Measurements from ENCODE around the gene CNTNAP2.
"Not testable (repeated sequence)": the region's sequence is repeated elsewhere in the genome, so short reads cannot be mapped to it uniquely, and the experiment has no call there.

CNTNAP2 gene

DNA sequence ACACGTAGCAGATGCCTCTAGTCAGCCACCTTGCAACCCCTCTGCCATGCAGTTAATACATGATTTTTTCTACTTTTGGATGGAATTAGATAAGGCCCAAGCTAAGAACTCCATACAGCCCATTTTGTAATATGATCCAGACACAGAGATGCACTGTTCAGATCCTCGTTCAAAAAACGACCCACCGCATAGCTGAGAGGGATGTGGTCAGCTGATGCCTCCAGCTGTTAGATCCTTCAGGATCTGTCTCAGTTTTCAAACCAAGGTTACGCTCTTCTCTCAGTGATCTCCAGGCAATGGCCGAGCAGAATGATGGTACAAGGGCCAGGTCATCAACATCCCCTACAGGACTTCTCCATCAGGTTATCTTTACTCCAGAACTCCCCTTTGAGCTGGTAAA is 1592.3 kb downstream of the CNTNAP2 start:
- no peak for DNase-seq

- no peak for DNase-seq
Observed at GRCh38 chr7:147711447-147711846, 1594.8 kb downstream of the CNTNAP2 start.

- DNase-seq = no peak
Observed at GRCh38 chr7:147721962-147722830, 1605.6 kb downstream of the CNTNAP2 start.

DNA sequence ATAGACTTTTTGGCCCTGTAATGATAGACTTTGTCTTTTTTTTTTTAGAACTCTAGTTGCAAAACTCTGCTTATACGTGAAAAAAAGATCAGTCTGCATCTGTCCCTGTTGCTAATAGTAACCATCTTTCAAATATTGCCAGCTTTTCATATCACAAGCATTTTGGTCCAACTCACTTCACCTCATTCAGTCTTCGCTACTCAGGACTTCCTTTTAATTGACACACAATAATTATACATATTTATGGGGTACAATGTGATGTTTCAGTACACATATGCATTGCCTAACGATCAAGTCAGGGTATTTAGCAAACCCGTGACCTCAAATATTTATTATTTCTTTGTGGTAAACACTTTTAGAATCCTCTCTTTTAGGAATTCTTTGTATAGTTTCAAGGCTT is 1606.9 kb downstream of the CNTNAP2 start:
- no peak for DNase-seq

DNA sequence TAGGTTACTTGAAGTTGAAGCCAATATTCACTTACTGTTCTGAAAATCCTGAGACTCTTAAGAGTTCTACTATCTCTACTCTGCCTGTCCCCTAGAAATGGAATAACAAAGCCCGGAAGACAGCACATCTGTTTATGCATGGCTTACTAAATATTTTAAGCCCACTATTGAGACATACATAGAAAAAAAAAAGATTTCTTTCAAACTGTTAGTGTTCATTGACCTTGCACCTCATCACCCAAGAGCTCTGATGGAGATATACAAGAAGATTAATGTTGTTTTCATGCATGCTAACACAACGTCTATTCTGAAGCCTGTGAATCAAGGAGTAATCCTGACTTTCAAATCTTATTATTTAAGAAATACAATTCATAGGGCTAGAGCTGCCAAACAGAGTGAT is 1614.7 kb downstream of the CNTNAP2 start:
- no peak for DNase-seq

DNA sequence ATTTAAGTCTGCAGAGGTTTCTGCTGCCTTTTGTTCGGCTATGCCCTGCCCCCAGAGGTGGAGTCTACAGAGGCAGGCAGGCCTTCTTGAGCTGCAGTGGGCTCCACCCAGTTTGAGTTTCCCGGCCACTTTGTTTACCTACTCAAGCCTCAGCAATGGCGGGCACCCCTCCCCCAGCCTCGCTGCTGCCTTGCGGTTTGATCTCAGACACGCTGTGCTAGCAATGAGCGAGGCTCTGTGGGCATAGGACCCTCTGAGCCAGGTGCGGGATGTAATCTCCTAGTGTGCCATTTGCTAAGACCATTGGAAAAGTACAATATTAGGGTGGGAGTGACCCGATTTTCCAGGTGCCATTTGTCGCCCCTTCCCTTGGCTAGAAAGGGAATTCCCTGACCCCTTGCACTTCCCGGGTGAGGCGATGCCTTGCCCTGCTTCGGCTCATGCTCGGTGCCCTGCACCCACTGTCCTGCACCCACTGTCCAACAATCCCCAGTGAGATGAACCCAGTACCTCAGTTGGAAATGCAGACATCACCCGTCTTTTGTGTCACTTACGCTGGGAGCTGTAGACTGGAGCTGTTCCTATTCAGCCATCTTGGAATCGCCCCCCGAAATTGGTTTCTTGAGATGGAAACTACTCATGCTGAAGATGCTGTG is 1621.1 kb downstream of the CNTNAP2 start:
- DNase-seq = not testable (repeated sequence)

- DNase-seq = no peak
Observed at GRCh38 chr7:147742301-147742700, 1625.7 kb downstream of the CNTNAP2 start.

GRCh38 chr7:147756300-147756699 is 1639.7 kb downstream of the CNTNAP2 start:
- no peak for DNase-seq

- DNase-seq = no peak
Observed at GRCh38 chr7:147759327-147759943, 1642.8 kb downstream of the CNTNAP2 start.

DNA sequence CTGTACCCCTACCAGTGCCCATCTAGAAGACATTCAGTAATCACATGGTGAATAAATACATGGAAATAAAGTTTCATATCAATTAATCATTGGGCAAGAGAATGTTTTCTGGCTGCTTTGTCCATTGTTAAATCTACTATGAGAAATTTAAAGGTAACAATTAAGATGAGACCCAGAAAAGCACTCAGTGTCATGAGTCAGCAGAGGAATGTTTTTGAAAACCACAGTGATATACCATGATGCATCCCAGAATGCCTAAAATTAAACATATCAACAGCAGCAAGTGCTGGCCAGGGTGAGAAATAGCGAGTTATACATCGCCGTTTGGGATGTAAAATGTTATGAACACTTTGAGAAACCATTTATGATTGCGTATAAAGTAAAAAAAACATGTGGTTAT is 1648.7 kb downstream of the CNTNAP2 start:
- no peak for DNase-seq

DNA sequence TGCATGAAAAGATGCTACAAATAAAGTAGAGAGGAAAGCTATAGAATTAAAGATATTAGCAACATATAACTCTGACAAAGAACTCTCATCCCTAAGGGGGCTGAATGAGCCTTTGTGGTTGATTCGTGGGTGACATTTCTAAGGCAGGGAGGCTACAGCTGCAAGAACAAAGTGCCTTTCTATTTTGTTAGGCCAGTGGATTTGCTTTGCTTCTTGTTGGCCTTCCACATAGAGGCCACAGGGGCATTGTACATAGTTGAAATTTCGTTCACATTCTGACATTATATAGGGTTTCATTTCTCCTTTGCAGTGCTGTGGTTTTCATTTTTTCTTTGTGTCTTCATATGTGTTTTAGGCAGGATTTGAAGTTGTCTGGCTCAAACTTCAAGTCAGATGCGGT is 1654.7 kb downstream of the CNTNAP2 start:
- DNase-seq = no peak

GRCh38 chr7:147774461-147774860 is 1657.9 kb downstream of the CNTNAP2 start:
- no peak for DNase-seq

DNA sequence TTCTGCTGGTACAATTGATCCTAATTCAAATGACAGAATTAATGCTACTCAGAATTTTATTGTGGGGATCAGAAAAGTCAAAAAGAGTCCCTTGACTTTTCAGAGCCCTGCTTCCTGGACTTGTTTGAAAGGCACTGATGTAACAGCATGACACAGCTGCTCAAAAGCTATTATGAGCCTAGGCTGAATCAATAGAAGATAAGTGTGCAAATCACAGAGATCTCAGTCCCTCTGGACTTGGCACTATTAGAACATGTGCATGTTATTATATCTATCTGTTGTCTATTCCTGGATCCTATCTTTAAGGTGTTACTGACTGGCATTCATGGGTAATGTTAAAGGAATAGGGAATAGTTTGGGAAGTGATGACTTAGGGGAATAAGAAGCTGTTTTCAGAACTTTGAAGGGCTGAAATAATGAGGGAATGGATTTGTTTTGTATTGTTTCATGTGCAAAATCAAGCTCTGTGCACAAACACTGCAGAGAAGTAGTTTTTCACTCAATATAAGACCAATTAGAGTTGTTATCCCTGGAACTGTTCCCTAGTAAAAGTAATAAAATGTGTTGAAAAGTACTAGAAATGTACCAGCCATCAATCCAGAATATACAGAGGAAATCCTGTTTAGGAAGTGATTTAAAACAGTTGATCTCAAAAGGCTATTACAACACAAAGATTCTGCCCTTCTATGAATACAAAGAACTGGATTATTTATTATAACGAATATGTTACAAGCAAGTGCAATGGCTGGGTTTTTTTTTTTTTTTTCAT is 1659.1 kb downstream of the CNTNAP2 start:
- no peak for DNase-seq

- no peak for DNase-seq
Observed at GRCh38 chr7:147777309-147777708, 1660.7 kb downstream of the CNTNAP2 start.

- no peak for DNase-seq
Observed at GRCh38 chr7:147779949-147780348, 1663.3 kb downstream of the CNTNAP2 start.

DNA sequence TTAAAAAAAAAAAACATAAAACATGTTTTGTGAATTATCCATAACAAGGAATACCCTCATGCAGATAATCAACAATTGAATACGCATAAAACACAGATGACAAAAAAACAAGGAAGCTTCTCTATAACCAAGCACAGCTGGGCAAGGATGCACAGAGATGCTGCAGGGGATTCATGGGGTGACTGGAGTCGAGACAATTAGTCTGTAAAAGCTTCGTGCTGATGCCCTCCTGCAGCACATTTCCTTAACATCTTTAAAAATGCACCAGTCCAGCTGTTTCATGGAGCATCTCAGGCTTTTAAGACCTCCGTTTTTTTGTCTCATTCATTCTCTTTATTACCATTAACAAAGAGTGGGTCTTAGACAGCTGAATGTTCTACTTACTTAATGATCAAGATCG is 1680.0 kb downstream of the CNTNAP2 start:
- no peak for DNase-seq

DNA sequence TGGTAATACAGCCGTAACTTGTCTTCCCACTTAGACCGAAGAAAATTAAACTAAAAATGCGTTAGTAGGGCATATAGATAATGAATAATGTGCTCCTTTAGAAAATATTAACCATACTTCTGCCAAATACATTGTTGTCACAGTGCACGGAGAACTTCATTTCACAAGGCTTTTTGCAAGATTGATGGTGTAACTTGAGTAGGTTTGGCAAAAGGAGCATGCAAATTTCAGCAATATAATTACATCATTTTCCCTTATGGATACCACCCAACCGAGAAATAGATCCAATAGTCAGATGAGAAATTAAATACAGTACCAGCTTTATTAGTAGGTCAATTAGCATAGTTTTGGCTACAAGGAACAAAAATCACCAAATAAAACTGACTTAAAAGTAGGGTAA is 1681.4 kb downstream of the CNTNAP2 start:
- DNase-seq = no peak

- not testable (repeated sequence) for DNase-seq
Observed at GRCh38 chr7:147801762-147802161, 1685.2 kb downstream of the CNTNAP2 start.

DNA sequence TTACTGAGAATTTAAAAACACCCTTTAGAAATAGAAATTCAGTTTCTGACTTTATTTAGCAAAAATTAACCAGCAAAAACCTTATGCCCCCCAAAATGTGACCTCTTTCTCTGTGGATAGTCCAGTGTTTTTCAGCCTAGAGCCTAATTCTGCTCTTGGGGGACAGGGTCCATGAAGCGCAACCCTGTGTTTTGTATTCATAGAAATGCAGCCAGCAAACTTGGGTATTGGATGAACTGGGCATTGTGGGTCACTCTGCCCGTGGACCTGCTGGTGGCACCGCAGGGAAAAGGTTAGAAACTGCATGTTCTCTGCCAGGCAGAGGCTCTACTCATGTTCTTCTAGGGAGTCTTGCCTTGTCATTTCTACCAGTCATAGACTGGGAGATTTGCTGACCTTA is 1686.5 kb downstream of the CNTNAP2 start:
- DNase-seq = no peak

- DNase-seq = no peak
Observed at GRCh38 chr7:147803606-147804005, 1687.0 kb downstream of the CNTNAP2 start.

DNA sequence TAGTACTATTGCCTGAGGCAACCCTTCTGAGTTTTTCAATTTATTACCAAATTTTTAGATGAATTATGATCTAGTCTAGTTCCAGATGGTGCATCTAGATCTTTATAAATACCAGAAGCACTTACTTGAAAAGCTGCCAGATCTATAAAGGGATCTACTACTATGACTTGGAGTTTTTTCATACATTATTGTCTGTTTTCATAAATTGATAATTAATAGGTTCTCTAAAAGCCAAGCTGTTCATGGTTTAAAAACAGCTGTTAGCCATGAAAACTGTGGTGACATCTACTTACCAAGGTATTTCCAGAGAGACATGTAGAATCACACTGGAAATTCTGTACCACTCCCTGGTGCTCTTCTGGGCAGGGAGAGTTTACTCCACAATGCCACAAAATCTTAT is 1687.4 kb downstream of the CNTNAP2 start:
- no peak for DNase-seq

- no peak for DNase-seq
Observed at GRCh38 chr7:147805996-147806576, 1689.5 kb downstream of the CNTNAP2 start.

DNA sequence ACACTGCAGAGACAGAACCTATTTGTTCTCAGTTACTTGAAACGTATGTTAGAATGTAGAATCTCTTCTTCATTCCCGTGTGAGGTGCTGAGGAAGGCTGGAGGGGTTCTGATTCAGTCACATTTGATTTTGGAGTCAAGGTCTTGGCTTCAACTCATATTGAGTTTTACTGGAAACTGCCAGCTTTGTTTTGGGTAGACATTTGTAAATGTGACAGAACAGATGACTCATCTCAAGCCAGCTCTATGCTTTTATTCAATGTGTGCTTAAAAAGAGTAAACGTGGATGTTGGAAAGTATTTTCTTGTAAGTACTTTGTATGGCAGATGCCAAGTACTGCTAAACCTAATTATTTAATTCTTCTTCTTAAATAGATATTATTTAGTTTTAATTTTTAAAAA is 1693.2 kb downstream of the CNTNAP2 start:
- no peak for DNase-seq
